Psoas muscle (tissue), 8 donors: ENCODE results near the gene GRIP2. TPM values are rescaled to one million over a fixed set of nuclear protein-coding genes. Genes with fewer than 3 reads are reported as not detected.
A peak's percentile ranks its signal among the peaks of the same experiment; 100 is the strongest.

Experiments used
- ATAC-seq, 4 donors: fragments of 200-7000 bp; cut with Tn5 transposase; one replicate each; pipeline ENCODE4 v1.9.1; 2020; ENCODE audit warnings: moderate library complexity in 3 of 4, mild to moderate bottlenecking in 2 of 4
- DNase-seq, 2 donors: peaks; one replicate each; pipeline ENCODE4 v3.0.0-alpha.2; 2020
- H3K27ac ChIP-seq: fragments of 200-600 bp; one replicate; pipeline ENCODE4 v1.8.0; 2022
- H3K27me3 ChIP-seq, 3 donors: fragments of 200-600 bp in 1 of 3; one replicate each; pipeline versions ENCODE4 v1.6.1 to v1.8.0; 2013 to 2022; ENCODE audit warnings: low read length in 2 of 3, mild to moderate bottlenecking in 2 of 3, moderate library complexity in 1 of 3; ENCODE audit not compliant: insufficient read depth in 3 of 3
- H3K36me3 ChIP-seq, 2 donors: fragments of 200-600 bp in 1 of 2; one replicate each; pipeline versions ENCODE4 v1.6.1 to v1.8.0; 2013 to 2022; ENCODE audit warnings: low read depth in 1 of 2, mild to moderate bottlenecking in 1 of 2, moderate library complexity in 1 of 2; ENCODE audit not compliant: insufficient read depth in 1 of 2
- H3K4me1 ChIP-seq: fragments of 200-600 bp; one replicate; pipeline ENCODE4 v1.8.0; 2022
- H3K4me3 ChIP-seq: fragments of 200-600 bp; one replicate; pipeline ENCODE4 v1.8.0; 2022; ENCODE audit warnings: mild to moderate bottlenecking
- H3K9me3 ChIP-seq: fragments of 200-600 bp; one replicate; pipeline ENCODE4 v1.8.0; 2022
- CTCF ChIP-seq: fragments of 200-600 bp; IDR thresholded peaks from one replicate; pipeline ENCODE4 v1.8.0; 2022; ENCODE audit warnings: antibody characterized with exemption
- WGBS, 3 donors: extraction: QIAGEN DNeasy Blood & Tissue Kit; methylation state at CpG; one replicate each; pipeline versions ENCODE4 v1.1.6 to v1.1.7; 2013; 5-methylcytosine and 5-hydroxymethylcytosine counted together
- intact Hi-C, 2 donors: fragments of 100-400 bp; cut with DNase I; formaldehyde crosslinking; loops; one replicate each; pipeline versions ENCODE4 v1.11.0 to v1.14.2; 2022
- polyA plus RNA-seq, 3 donors: library from polyadenylated mRNA; stranded (reverse); fragments of 200-250 nt; gene quantifications; one replicate each; pipeline ENCODE4 v1.2.3, GENCODE V29; 2013
- total RNA-seq, 4 donors: library from RNA; stranded (reverse); fragmentation: NEBNext Ultra II Directional in 2 of 4; extraction: Animal tissue kit (Norgen Biotek cat#: 25700) in 2 of 4; gene quantifications; one replicate each; pipeline versions ENCODE4 v1.2.1 to v1.2.4, GENCODE V29; 2021 to 2023
- donor health status: healthy with polysubstance abuse.
- donor health status: DM: no; HTN: no; CAD: no; lungs with moderate emphysema.
- donor health status: Bipolar disorder and iron deficiency.
- donor health status: healthy.
- donor health status: DM: yes; HTN: yes; CAD: no.
- donor health status: DM: no; HTN: no; CAD: no.
- donor health status: DM: no; HTN: no; CAD: no.
- donor health status: DM: yes; HTN: yes; CAD: no.

Gene GRIP2
- total and polyA plus RNA-seq, 7 donors, result 2.2 to 37.4 (median 24.9) TPM

DNA sequence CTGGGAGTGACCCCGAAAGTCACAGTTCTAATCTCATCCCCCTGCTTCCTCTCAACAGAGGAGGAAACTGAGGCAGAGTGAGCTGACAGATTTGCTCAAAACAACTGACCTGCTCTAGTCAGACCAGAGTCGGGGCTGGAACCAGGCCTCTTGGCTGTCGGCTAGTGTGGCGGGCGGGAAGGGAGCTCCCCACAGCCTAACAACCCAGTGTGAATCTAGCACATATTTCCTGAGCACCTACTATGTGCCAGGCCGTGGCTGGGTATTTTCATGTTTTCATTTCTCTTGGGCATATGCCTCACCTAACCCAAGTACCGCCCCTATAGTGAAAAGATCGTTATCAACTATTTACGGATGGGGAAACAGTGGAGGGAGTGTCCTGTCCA is 27.2 kb downstream of the GRIP2 start:
- Histone ChIP-seq H3K27me3 (no peaks in the 10 kb centered on the region), H3K4me3 (no peak overlapping the region), H3K9me3 (no peaks in the 10 kb centered on the region), H3K36me3 (peaks cover 0 to 64% of the 10 kb centered on the region in 2 donors), H3K27ac (no peak overlapping the region), H3K4me1 (peaks cover 4% of the 10 kb centered on the region)
- TF ChIP-seq CTCF, result no peak
- ATAC-seq (no peak), DNase-seq (peak in 1 of 2 donors; percentile 26)
- intact Hi-C loops, result no loop called here
- WGBS, 3 donors, result 74 to 77% (median 76%) methylated on average over 9 of the region's 9 CpGs

DNA sequence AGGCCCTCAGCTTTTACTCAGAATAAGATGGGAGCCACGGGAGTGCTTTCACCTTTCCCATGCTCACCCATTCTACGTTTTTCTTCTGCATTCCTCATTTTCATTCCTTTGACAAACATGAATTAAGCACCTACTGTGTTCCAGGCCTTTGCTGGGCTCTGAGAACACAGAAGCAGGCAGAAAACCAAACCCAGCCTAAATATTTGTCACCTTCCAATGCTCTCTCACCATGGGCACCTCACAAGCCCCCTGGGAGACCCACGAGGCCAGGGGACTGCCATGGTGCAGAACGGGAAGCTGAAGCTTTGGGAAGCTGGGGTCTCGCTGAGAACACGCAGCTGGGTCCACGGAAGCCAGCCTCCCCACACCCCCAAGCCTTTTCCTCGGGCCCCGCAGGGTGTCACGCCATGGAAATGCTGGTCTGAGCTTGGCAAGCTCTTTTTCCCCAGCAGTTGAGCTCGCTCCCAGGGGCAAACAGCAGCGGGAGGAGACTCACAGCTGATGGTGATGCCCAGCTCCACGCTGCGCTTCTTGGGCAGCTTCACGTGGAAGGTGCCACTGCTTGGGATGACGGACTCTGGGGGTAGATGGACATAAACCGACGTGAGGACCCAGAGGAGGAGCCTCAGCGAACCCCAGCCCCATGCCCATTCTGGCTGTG is 27.7 kb downstream of the GRIP2 start:
- Histone ChIP-seq H3K4me1 (peaks cover 4% of the 10 kb centered on the region), H3K27me3 (no peaks in the 10 kb centered on the region), H3K27ac (peak overlapping the region; percentile 41), H3K4me3 (no peak overlapping the region), H3K36me3 (peaks cover 0 to 60% of the 10 kb centered on the region in 2 donors), H3K9me3 (no peaks in the 10 kb centered on the region)
- no peak for ATAC-seq
- WGBS, 3 donors, result 74 to 78% (median 74%) methylated on average over 19 of the region's 19 CpGs
- no peak for TF ChIP-seq CTCF
- intact Hi-C loops, result no loop called here
- peak in 1 of 2 donors; percentile 31 for DNase-seq

GRCh38 chr3:14511623-14512280 is 28.4 kb downstream of the GRIP2 start:
- Histone ChIP-seq H3K9me3 (no peaks in the 10 kb centered on the region), H3K27me3 (no peaks in the 10 kb centered on the region), H3K27ac (peak overlapping the region; percentile 41), H3K4me1 (peaks cover 4% of the 10 kb centered on the region), H3K36me3 (peaks cover 0 to 60% of the 10 kb centered on the region in 2 donors), H3K4me3 (no peak overlapping the region)
- ATAC-seq, result no peak
- no peak for DNase-seq
- intact Hi-C loops, result no loop called here
- TF ChIP-seq CTCF, result no peak
- WGBS, 3 donors, result 49 to 62% (median 50%) methylated on average over 12 of the region's 12 CpGs

- ATAC-seq (no peak), DNase-seq (no peak)
- no peak overlapping the region for H3K4me3 ChIP-seq
- H3K27me3 ChIP-seq, result no peaks in the 10 kb centered on the region
- H3K9me3 ChIP-seq, result no peaks in the 10 kb centered on the region
- intact Hi-C loops, result loop anchor here in 1 of 2 donors (1.0 kb wide), 1 partner anchor 37 kb away; no protein-coding TSS in a partner anchor
- H3K27ac ChIP-seq, result peak overlapping the region; percentile 41
- H3K36me3 ChIP-seq, result peaks cover 0 to 60% of the 10 kb centered on the region in 2 donors
- H3K4me1 ChIP-seq, result peaks cover 4% of the 10 kb centered on the region
- 81 to 86% (median 85%) methylated on average over 23 of the region's 23 CpGs for WGBS, 3 donors
- no peak for TF ChIP-seq CTCF
Observed at GRCh38 chr3:14510838-14511622, 29.1 kb downstream of the GRIP2 start.
